ENCODE results near the gene EPB41L4A.

- no peak for TF ChIP-seq EZH2 (IDR thresholded peaks at IDR 0.05; ENCODE audit: borderline replicate concordance, insufficient read depth, low read length, poor library complexity, severe bottlenecking)
- TF ChIP-seq CTCF (IDR thresholded peaks at IDR 0.05; ENCODE audit: poor library complexity, severe bottlenecking), result no peak
- no peak for TF ChIP-seq POLR2AphosphoS5 (IDR thresholded peaks at IDR 0.05)
These were observed 129.6 kb downstream of the EPB41L4A start for GRCh38 chr5:112289465-112289864.

Measured in neural cell (in vitro differentiated cells).